Thoracic aorta (tissue), 2 donors: ENCODE measurements around the gene CD3G. TPM values are rescaled to one million over a fixed set of nuclear protein-coding genes. Genes with fewer than 3 reads are reported as not detected.

ENCODE experiments used
- ATAC-seq: fragments of 150-250 bp; one replicate; pipeline ENCODE4 v1.8.0; 2017; ENCODE audit warnings: low read depth; ENCODE audit not compliant: insufficient number of reproducible peaks, low FRiP score
- DNase-seq: peaks from one replicate; pipeline ENCODE4 v3.0.0-alpha.2; 2020; ENCODE audit warnings: low spot score
- H3K27ac ChIP-seq, 2 donors: fragments of 200-600 bp; sonication (generic); 1 replicate in 1 of 2; 2 replicates in 1 of 2; pipeline ENCODE4 v1.5.1; 2016; ENCODE audit warnings: mild to moderate bottlenecking in 2 of 2, moderate library complexity in 2 of 2
- H3K27me3 ChIP-seq: fragments of 200-600 bp; sonication (generic); replicated peaks from 2 replicates; pipeline ENCODE4 v1.6.0; 2016; ENCODE audit warnings: mild to moderate bottlenecking; ENCODE audit not compliant: insufficient read depth
- H3K36me3 ChIP-seq: fragments of 200-600 bp; sonication (generic); one replicate; pipeline ENCODE4 v1.5.1; 2016
- H3K4me1 ChIP-seq, 2 donors: fragments of 200-600 bp; sonication (generic); 1 replicate in 1 of 2; 2 replicates in 1 of 2; pipeline versions ENCODE4 v1.5.1 to v1.6.0; 2016; ENCODE audit warnings: low read depth in 2 of 2, mild to moderate bottlenecking in 1 of 2; ENCODE audit not compliant: control insufficient read depth in 1 of 2
- H3K4me3 ChIP-seq: fragments of 200-600 bp; sonication (generic); 2 replicates; pipeline ENCODE4 v1.5.1; 2016; ENCODE audit warnings: mild to moderate bottlenecking
- H3K9me3 ChIP-seq: fragments of 200-600 bp; sonication (generic); 2 replicates; pipeline ENCODE4 v1.5.1; 2016
- total RNA-seq, 2 donors: library from RNA; depleted of rRNA; stranded (reverse); fragments of >200 nt; gene quantifications; one replicate each; pipeline versions ENCODE4 v1.1.0 to v1.2.3, GENCODE V29; 2016
- TF ChIP-seq, protein P1 (sequence below): fragments of 200-600 bp; sonication (generic); IDR thresholded peaks from one replicate; pipeline ENCODE4 v1.5.1; 2019; ENCODE audit warnings: antibody characterized with exemption

Gene CD3G
- total RNA-seq, 2 donors from 2014 or later = 0.27 to 1.1 TPM

DNA sequence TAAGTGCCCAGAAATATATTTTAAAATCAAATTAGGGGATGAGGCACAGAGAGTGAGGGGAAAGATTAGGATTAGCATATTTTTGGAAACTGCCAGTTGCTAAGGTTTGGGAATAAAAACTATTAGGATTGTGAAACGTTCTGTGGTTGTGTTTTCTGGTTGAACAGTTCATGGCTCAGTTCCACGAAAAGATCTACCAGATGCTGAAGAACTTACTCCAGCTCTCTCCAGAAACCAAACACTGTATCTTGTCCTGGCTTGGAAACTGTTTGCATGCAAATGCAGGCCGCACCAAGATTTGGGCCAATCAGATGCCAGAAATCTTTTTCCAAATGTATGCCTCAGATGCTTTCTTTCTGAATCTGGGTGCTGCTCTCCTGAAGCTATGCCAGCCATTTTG, 30.6 kb downstream of the CD3G start:
- Histone ChIP-seq H3K27ac (no peak overlapping the region), H3K36me3 (peaks cover 87% of the 10 kb centered on the region), H3K4me1 (no peaks in the 10 kb centered on the region), H3K27me3 (no peaks in the 10 kb centered on the region), H3K9me3 (no peaks in the 10 kb centered on the region), H3K4me3 (no peak overlapping the region)
- ATAC-seq (no peak), DNase-seq (no peak)
- TF ChIP-seq, protein P1, sequence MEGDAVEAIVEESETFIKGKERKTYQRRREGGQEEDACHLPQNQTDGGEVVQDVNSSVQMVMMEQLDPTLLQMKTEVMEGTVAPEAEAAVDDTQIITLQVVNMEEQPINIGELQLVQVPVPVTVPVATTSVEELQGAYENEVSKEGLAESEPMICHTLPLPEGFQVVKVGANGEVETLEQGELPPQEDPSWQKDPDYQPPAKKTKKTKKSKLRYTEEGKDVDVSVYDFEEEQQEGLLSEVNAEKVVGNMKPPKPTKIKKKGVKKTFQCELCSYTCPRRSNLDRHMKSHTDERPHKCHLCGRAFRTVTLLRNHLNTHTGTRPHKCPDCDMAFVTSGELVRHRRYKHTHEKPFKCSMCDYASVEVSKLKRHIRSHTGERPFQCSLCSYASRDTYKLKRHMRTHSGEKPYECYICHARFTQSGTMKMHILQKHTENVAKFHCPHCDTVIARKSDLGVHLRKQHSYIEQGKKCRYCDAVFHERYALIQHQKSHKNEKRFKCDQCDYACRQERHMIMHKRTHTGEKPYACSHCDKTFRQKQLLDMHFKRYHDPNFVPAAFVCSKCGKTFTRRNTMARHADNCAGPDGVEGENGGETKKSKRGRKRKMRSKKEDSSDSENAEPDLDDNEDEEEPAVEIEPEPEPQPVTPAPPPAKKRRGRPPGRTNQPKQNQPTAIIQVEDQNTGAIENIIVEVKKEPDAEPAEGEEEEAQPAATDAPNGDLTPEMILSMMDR = no peak

DNA sequence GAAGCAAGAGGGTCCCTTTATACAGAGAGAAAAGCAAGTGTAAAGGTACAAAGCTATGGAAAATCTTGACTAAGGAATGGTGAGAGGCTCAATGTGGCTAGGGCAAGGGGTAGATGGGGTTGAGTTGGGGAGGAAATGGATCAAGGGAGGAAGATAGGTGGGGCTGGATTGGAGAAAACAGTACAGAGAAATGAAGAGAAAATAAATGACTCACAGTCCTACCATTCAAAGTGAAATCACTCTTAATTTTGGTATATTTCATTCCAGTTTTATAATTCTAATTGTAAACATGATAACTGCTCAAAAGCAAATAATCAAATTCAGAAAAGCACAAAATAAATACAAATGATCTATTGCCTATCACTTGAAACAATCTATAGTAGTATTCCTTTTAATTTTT, 31.8 kb downstream of the CD3G start:
- Histone ChIP-seq H3K27me3 (no peaks in the 10 kb centered on the region), H3K9me3 (no peaks in the 10 kb centered on the region)

DNA sequence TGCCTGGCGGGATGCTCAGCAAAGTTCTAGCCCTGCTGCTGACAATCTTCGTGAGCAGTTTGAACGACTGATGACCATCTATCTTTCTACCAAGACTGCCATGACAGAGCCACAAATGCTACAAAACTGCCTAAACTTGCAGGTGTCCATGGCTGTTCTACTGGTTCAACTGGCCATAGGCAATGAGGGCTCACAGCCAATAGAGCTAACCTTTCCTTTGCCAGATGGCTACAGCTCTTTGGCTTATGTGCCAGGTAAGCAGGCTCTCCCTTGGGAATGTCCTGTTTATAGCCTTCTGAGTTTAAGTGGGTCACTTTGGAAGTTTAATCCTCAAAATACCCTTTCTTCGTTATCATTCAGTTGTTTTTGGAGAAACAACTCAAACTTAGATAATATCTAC, 35.4 kb downstream of the CD3G start:
- Histone ChIP-seq H3K9me3 (no peaks in the 10 kb centered on the region), H3K36me3 (peaks cover 84% of the 10 kb centered on the region), H3K27ac (no peak overlapping the region), H3K4me1 (no peaks in the 10 kb centered on the region), H3K4me3 (no peak overlapping the region), H3K27me3 (no peaks in the 10 kb centered on the region)
- DNase-seq = no peak
- TF ChIP-seq, protein P1 = no peak
- ATAC-seq = no peak

More for the DNA sequence above, 31.8 kb downstream of the CD3G start:
- no peak for DNase-seq
- ATAC-seq = no peak
- Histone ChIP-seq H3K4me3 (no peak overlapping the region), H3K27ac (no peak overlapping the region), H3K36me3 (peaks cover 83% of the 10 kb centered on the region), H3K4me1 (no peaks in the 10 kb centered on the region)
- TF ChIP-seq, protein P1 = no peak

DNA sequence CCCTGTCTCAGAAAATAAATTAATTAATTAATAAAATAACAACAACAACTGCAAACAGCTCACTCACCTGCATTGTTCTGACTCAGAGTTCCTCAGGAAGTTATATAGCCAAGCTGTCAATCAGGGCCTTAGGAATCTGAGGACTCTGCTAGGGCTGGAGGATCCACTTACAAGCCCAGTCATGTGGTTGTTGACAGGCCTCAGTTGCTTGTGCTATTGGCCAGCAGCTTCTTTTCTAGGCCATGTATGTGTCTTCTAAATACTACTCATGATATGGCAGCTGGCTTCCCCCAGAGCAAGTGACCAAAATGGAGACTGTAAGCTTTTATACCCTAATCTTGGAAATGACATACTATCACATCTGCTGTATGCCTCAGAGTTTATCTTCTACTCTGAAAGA, 36.4 kb downstream of the CD3G start:
- Histone ChIP-seq H3K27me3 (no peaks in the 10 kb centered on the region), H3K4me3 (no peak overlapping the region), H3K4me1 (no peaks in the 10 kb centered on the region), H3K9me3 (no peaks in the 10 kb centered on the region), H3K27ac (no peak overlapping the region), H3K36me3 (peaks cover 82% of the 10 kb centered on the region)
- ATAC-seq (no peak), DNase-seq (no peak)
- TF ChIP-seq, protein P1 = no peak

DNA sequence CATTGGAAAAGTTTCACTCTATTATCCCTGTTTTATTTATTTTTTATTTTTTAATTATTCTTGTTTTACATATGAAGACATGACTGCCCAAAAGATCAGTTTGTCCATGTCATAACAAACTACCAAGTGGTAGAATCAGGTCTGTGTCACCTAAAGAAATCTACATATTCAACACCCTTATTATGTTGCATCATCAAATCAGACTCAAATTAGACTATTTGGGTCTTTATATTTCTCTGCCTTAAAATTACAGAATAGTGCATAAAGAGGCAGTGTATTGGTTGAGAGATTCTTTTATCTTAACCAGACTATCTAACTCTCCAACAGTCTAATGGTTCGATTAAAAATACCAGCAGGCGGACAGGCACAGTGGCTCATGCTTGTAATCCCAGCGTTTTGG, 38.8 kb downstream of the CD3G start:
- Histone ChIP-seq H3K36me3 (peaks cover 88% of the 10 kb centered on the region), H3K4me1 (no peaks in the 10 kb centered on the region), H3K4me3 (no peak overlapping the region), H3K27ac (no peak overlapping the region), H3K27me3 (no peaks in the 10 kb centered on the region), H3K9me3 (no peaks in the 10 kb centered on the region)
- TF ChIP-seq, protein P1 = no peak
- no peak for DNase-seq
- ATAC-seq = no peak
